Effector memory CD4-positive, alpha-beta T cell (primary cell): ENCODE measurements around the gene SEPHS1.

Source experiments
- DNase-seq, 3 donors: peaks; one replicate each; pipeline ENCODE4 v3.0.0-alpha.2; 2020
- H3K27ac ChIP-seq: 2 replicates; pipeline ENCODE4 v1.7.0; 2013; ENCODE audit warnings: mild to moderate bottlenecking, low read length, moderate library complexity; ENCODE audit not compliant: insufficient read depth, poor library complexity, severe bottlenecking
- H3K27me3 ChIP-seq: replicated peaks from 2 replicates; pipeline ENCODE4 v1.7.0; 2013; ENCODE audit warnings: mild to moderate bottlenecking, low read length; ENCODE audit not compliant: insufficient read depth, control insufficient read depth, poor library complexity, severe bottlenecking
- H3K36me3 ChIP-seq: 2 replicates; pipeline ENCODE4 v1.7.0; 2013; ENCODE audit warnings: mild to moderate bottlenecking, low read length, moderate library complexity; ENCODE audit not compliant: control insufficient read depth, insufficient read depth
- H3K4me1 ChIP-seq: 2 replicates; pipeline ENCODE4 v1.7.0; 2013; ENCODE audit warnings: low read length, mild to moderate bottlenecking; ENCODE audit not compliant: control insufficient read depth, insufficient read depth, poor library complexity, severe bottlenecking
- H3K4me3 ChIP-seq: 2 replicates; pipeline ENCODE4 v1.7.0; 2013; ENCODE audit warnings: low read length, low read depth, mild to moderate bottlenecking; ENCODE audit not compliant: insufficient read depth, poor library complexity, severe bottlenecking
- H3K9me3 ChIP-seq: 2 replicates; pipeline ENCODE4 v1.7.0; 2013; ENCODE audit warnings: mild to moderate bottlenecking, low read length, moderate library complexity; ENCODE audit not compliant: control insufficient read depth

The SEPHS1 gene

GRCh38 chr10:13365831-13366230 lies 17.7 kb upstream of the SEPHS1 start:
- H3K27me3 ChIP-seq, result no peaks in the 10 kb centered on the region
- H3K9me3 ChIP-seq, result no peaks in the 10 kb centered on the region
- H3K36me3 ChIP-seq, result no peaks in the 10 kb centered on the region
- no peaks in the 10 kb centered on the region for H3K4me1 ChIP-seq
- H3K27ac ChIP-seq, result no peak overlapping the region
- DNase-seq, result no peak
- H3K4me3 ChIP-seq, result no peak overlapping the region

DNA sequence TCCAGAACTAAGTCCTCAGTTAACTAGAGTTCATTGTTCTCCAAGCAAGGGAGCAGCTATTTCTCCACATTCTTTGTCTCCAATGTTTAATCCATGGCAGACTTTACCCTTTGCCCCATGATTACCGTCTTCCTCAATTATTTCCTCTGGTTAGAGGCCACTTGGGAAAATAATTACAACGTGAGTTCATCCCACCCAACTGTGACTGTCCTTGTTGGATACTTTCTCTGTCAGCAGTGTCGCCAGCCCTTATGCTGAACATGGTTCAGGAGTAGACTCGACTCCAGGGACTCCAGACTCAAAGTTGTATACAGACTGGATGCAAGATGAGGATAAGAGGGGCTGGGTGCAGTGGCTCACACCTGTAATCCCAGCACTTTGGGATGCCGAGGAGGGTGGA lies 17.1 kb upstream of the SEPHS1 start:
- H3K4me3 ChIP-seq, result no peak overlapping the region
- no peak overlapping the region for H3K27ac ChIP-seq
- H3K36me3 ChIP-seq, result no peaks in the 10 kb centered on the region
- no peaks in the 10 kb centered on the region for H3K9me3 ChIP-seq
- no peak for DNase-seq
- no peaks in the 10 kb centered on the region for H3K27me3 ChIP-seq
- no peaks in the 10 kb centered on the region for H3K4me1 ChIP-seq

DNA sequence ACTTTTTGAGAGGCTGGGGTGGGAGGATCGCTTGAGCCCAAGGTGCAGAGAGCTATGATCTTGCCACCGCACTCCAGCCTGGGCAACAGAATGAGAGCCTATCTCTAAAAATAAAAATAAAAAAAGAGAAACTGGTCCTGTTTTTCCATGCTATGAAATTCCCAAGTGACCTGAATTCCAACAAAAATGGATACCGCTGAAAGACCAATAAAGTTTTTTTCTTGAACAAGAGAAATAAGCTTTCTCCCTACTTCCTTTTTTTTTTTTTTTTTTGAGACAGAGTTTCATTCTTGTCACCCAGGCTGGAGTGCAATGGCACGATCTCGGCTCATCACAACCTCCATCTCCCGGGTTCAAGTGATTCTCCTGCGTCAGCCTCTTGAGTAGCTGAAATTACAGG lies 12.5 kb upstream of the SEPHS1 start:
- H3K27ac ChIP-seq, result no peak overlapping the region

DNA sequence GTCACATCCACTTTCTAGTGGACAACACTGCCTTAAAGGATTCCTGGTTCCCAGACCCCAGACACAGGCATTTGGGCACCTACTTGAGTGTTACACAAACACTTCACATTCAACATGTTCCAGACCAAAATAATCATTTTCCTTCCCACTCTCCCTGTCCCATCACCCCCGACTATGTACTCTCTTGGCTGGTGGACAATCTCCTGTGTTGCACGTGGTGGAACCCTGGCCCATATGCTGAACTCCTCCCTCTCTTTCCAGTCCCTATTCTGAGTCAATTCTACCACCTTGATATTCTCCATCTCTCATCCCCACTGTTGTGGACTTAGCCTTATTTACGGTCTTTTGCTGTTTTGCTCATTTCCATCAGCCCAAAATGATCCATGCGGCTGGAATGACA lies 8.3 kb upstream of the SEPHS1 start:
- Histone ChIP-seq H3K4me1 (peaks cover 5% of the 10 kb centered on the region), H3K27ac (no peak overlapping the region), H3K36me3 (no peaks in the 10 kb centered on the region), H3K9me3 (no peaks in the 10 kb centered on the region), H3K27me3 (no peaks in the 10 kb centered on the region), H3K4me3 (no peak overlapping the region)
- no peak for DNase-seq

More for the DNA sequence above, 12.5 kb upstream of the SEPHS1 start:
- Histone ChIP-seq H3K4me3 (no peak overlapping the region), H3K27me3 (no peaks in the 10 kb centered on the region), H3K4me1 (no peaks in the 10 kb centered on the region), H3K36me3 (no peaks in the 10 kb centered on the region), H3K9me3 (no peaks in the 10 kb centered on the region)
- DNase-seq, result no peak

- Histone ChIP-seq H3K9me3 (no peaks in the 10 kb centered on the region), H3K36me3 (no peaks in the 10 kb centered on the region), H3K4me1 (peaks cover 17% of the 10 kb centered on the region), H3K27me3 (no peaks in the 10 kb centered on the region), H3K27ac (no peak overlapping the region), H3K4me3 (no peak overlapping the region)
- DNase-seq, result no peak
These were observed 6.7 kb upstream of the SEPHS1 start for GRCh38 chr10:13354783-13355182.

DNA sequence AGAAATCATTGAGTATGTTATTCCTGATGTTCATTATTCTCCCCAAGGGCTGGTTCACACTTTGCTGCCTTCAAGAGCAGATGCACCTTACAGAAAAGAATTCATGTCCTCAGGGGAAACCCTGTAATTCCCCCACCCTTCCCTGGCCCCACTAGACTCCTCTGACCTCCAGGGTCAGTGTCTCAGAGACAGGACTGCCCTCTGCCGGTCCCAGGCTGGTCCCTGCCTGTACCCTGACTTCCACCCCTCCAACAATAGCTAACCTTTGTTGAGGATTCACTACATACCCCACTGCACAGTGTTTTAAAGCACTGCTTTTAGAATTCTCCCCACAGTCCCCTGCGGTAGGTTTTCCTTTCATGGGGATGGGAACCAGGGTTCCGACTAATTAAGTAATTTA lies 4.4 kb upstream of the SEPHS1 start:
- H3K36me3 ChIP-seq, result no peaks in the 10 kb centered on the region
- H3K4me3 ChIP-seq, result no peak overlapping the region
- no peak for DNase-seq
- H3K27ac ChIP-seq, result no peak overlapping the region
- H3K9me3 ChIP-seq, result no peaks in the 10 kb centered on the region
- H3K27me3 ChIP-seq, result no peaks in the 10 kb centered on the region
- peaks cover 21% of the 10 kb centered on the region for H3K4me1 ChIP-seq

- Histone ChIP-seq H3K9me3 (no peaks in the 10 kb centered on the region), H3K4me3 (no peak overlapping the region), H3K27me3 (no peaks in the 10 kb centered on the region), H3K36me3 (no peaks in the 10 kb centered on the region), H3K4me1 (peaks cover 27% of the 10 kb centered on the region), H3K27ac (peak overlapping the region; percentile 8)
- peak in 1 of 3 donors; percentile 5 for DNase-seq
These were observed 3.3 kb upstream of the SEPHS1 start for GRCh38 chr10:13351340-13351915.

- H3K27me3 ChIP-seq, result no peaks in the 10 kb centered on the region
- H3K9me3 ChIP-seq, result no peaks in the 10 kb centered on the region
- H3K36me3 ChIP-seq, result no peaks in the 10 kb centered on the region
- H3K27ac ChIP-seq, result peak overlapping the region; percentile 77
- H3K4me3 ChIP-seq, result peak overlapping the region; percentile 79
- peaks cover 30% of the 10 kb centered on the region for H3K4me1 ChIP-seq
- no peak for DNase-seq
These were observed 1.6 kb upstream of the SEPHS1 start for GRCh38 chr10:13349463-13350274.

DNA sequence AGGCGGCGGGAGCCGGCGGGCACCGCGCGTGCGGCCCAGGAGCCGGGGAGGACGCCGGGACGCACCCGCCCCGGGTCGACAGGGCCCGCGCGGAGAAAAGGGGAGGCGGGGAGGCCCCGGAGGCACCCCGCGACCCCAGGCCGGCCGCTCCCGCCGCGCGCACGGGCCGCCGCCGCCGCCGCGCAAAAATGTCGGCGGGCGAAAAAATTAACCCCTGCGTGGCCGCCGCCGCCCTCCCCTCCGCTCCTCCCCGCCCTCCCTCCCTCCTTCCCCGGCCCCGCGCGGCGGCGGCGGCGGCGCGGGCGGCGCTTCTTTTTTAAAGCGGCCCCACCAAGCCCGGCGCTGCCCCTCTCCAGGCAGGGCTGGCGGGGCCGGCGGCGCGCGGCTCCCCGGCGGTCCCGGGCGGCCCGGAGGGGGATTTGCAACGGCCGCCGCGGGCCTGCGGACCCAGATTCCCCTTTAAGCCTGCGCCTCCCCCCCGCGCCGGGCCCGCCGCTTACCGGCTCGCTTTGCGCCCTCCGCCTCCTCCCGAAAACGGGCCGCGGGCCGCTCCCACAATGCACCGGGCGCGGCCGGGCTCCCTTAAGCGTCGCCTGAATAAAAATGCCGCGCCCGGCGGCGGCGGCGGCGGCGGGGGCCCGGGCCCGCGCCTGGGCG lies 465 bp downstream of the SEPHS1 start:
- Histone ChIP-seq H3K27ac (peak overlapping the region; percentile 77), H3K4me1 (peaks cover 30% of the 10 kb centered on the region), H3K4me3 (peak overlapping the region; percentile 71)

GRCh38 chr10:13347043-13347499 lies 1.0 kb downstream of the SEPHS1 start:
- H3K27me3 ChIP-seq, result no peaks in the 10 kb centered on the region
- H3K4me3 ChIP-seq, result peak overlapping the region; percentile 71
- H3K27ac ChIP-seq, result peak overlapping the region; percentile 77
- peaks cover 30% of the 10 kb centered on the region for H3K4me1 ChIP-seq
- H3K9me3 ChIP-seq, result no peaks in the 10 kb centered on the region
- H3K36me3 ChIP-seq, result no peaks in the 10 kb centered on the region
- no peak for DNase-seq

More for the DNA sequence above, 465 bp downstream of the SEPHS1 start:
- no peaks in the 10 kb centered on the region for H3K36me3 ChIP-seq
- peak; percentile 59 to 67 (median 65) for DNase-seq
- no peaks in the 10 kb centered on the region for H3K9me3 ChIP-seq
- H3K27me3 ChIP-seq, result no peaks in the 10 kb centered on the region
